ENCODE results near the gene NRG3.

Gene NRG3

DNA sequence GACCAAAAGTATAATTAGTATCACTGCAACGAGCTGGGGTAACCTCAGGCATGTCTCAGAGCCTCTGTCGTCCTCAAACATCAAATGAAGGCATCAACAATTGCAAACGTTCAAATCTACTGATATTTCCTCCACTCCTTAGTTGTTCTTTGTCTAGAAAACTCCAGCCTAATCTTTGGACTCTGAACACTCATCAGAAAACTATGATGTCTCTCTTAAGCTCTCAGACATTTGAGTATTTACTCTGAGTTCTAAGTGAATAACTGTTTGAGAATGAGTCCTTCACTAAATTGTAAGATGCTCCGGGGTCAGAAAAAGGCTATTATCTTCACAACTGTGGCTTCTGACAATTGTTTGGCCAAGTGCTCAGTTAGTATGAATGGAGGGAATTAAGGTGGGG lies 536.4 kb downstream of the NRG3 start:
- no peak for DNase-seq (ENCODE audit: low spot score)
- Histone ChIP-seq H3K4me3 (no peak overlapping the region), H3K27ac (no peak overlapping the region)
- TF ChIP-seq, protein P1, sequence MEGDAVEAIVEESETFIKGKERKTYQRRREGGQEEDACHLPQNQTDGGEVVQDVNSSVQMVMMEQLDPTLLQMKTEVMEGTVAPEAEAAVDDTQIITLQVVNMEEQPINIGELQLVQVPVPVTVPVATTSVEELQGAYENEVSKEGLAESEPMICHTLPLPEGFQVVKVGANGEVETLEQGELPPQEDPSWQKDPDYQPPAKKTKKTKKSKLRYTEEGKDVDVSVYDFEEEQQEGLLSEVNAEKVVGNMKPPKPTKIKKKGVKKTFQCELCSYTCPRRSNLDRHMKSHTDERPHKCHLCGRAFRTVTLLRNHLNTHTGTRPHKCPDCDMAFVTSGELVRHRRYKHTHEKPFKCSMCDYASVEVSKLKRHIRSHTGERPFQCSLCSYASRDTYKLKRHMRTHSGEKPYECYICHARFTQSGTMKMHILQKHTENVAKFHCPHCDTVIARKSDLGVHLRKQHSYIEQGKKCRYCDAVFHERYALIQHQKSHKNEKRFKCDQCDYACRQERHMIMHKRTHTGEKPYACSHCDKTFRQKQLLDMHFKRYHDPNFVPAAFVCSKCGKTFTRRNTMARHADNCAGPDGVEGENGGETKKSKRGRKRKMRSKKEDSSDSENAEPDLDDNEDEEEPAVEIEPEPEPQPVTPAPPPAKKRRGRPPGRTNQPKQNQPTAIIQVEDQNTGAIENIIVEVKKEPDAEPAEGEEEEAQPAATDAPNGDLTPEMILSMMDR (IDR thresholded peaks at IDR 0.05): no peak

DNA sequence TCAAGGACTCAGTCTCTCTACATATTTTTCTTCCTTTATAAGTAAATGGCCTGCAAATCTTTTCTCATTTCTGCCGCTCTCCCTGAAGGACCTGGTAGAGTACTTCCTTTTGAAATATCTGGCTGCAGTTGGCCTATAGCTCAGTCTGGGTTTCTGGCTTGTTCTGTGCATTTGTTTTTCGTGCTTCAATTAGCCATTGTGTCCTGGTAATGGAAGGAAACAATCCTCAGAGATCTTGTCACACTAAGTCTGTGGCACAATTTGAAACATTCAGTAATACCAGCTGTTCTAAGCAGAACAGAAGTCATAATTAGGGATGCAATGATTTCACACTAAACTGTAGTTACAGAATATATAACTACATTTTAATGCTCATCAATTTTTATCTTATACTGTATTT lies 545.0 kb downstream of the NRG3 start:
- DNase-seq (ENCODE audit: low spot score): no peak
- Histone ChIP-seq H3K4me3 (no peak overlapping the region), H3K27ac (no peak overlapping the region)
- TF ChIP-seq, protein P1 (IDR thresholded peaks at IDR 0.05): no peak

DNA sequence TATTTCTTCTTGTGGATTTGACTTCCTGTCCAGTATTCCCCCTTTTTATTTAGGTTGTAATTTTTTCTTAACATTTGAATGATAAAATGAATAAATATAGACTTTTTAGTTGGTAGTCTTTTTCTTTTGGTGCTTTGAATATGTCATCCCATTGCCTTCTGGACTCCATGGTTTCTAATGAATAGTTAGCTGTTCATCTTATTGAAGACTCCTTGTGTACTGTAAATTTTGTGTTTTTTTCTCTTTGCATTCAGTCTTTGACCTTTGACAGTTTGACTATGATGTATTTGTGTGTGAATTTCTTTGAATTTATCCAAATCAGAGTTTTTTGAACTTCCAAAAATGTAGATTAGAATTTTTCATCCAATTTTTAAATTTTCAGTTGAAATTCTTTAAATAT lies 554.3 kb downstream of the NRG3 start:
- no peak overlapping the region for H3K27ac ChIP-seq
- DNase-seq (ENCODE audit: low spot score): no peak
- H3K4me3 ChIP-seq: no peak overlapping the region
- TF ChIP-seq, protein P1 (IDR thresholded peaks at IDR 0.05): no peak

DNA sequence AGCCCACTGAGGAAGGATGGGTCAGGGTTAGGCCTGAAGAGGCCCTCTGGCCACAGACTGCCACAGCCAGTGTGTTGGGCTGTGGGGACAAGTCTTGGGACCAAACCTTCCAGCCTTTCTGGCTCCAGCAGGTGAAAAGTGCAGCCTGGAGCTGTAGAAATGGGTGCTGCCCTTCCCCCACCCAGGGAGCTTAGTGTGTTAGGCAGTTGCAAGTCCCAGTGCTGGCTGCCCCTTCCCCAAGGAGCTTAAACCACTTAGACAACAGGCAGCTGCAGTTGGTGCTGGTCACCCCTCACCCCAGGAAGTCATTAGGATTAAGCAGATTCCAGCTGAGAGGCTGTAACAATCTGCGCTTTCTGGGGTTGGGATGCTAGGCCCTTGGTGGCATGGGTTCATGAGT lies 563.3 kb downstream of the NRG3 start:
- Histone ChIP-seq H3K27ac (no peak overlapping the region), H3K4me3 (no peak overlapping the region)
- no peak for DNase-seq (ENCODE audit: low spot score)
- TF ChIP-seq, protein P1 (IDR thresholded peaks at IDR 0.05): no peak

DNA sequence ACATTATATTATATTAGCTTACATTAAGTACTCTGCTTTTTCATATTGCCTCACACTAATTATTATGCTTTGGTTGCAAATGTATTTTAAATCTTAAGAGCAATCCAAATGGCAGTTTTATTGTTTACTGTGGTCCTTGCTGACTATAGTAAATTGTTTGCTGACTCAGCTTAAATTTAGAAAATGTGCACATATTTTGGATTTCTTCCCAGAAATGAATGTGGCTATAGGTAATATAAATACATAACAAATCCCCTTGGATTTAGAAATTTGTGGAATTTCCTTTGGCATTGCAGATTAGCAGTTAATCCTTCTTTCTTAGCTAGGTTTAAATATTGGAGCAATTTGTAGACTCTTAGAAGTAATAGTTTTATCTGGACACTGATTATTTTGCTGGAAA lies 565.8 kb downstream of the NRG3 start:
- TF ChIP-seq, protein P1 (IDR thresholded peaks at IDR 0.05): no peak
- no peak overlapping the region for H3K27ac ChIP-seq
- no peak for DNase-seq (ENCODE audit: low spot score)
- no peak overlapping the region for H3K4me3 ChIP-seq

GRCh38 chr10:82452046-82452445 lies 577.1 kb downstream of the NRG3 start:
- Histone ChIP-seq H3K4me3 (no peak overlapping the region), H3K27ac (no peak overlapping the region)
- DNase-seq (ENCODE audit: low spot score): no peak
- TF ChIP-seq, protein P1 (IDR thresholded peaks at IDR 0.05): no peak

DNA sequence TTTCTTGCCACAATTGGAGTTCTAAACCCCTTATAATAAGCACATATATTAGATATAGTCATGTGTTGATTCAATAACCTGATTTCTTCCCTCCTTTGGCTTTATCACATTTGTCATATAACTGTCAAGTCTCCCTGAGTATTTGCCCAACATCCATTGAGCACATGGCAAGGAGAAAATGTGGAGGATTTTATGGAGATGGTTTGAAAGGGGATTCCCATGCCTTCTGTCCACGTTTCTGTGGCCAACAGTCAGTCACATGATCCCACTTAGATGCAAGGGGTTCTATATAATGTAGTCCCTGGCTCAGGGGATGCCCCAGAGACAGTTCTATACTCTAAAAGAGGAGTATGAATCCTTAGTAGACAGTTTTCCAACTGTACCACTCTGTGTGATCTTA lies 577.7 kb downstream of the NRG3 start:
- TF ChIP-seq, protein P1 (IDR thresholded peaks at IDR 0.05): no peak
- DNase-seq (ENCODE audit: low spot score): no peak
- H3K27ac ChIP-seq: no peak overlapping the region
- no peak overlapping the region for H3K4me3 ChIP-seq
